Measurements from ENCODE around the gene C20orf144. TPM values are rescaled to one million over a fixed set of nuclear protein-coding genes. Genes with fewer than 3 reads are reported as not detected.

Gene C20orf144
- total RNA-seq, 2 experiments from 2014 or later = 0.30 to 0.33 TPM

DNA sequence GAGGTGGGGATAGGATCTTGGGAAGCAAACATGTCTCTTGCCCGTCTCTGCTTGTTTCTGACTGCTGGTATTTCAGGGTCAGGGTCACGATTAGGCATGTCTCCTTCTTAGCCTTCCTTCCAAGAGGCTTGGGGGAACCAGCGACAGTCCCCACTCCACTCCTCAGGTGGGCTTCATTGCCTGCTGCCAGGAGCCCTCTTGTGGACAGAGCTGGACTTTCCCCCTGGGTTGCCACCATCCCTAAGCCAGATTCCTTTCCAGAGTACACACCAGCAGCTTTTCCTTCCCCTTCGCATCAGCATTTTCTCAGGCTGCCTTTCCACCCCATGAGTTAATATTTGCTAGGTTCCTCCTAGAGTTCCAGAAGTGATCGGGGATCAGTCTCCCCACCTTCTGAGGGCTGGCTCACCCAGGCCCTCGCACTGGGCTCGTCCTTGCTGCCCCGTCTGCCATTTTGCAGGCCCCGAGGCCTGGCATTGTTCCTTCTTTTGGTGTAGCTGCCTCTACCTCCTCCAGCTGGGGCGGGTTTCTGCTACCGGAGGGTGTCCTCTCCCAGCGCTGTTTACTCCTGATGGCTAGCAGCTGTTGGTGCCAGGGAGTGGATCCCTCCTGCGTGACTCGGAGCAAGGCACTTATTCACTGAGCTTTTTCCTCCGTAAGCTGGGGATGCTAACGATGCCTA, 8.8 kb upstream of the C20orf144 start:
- CTCF ChIA-PET = interaction anchor here (0.9 to 1.3 kb wide), 10 partner anchors 9 to 209 kb away, joined by 3 to 7 read pairs (median 4); no protein-coding TSS in a partner anchor

DNA sequence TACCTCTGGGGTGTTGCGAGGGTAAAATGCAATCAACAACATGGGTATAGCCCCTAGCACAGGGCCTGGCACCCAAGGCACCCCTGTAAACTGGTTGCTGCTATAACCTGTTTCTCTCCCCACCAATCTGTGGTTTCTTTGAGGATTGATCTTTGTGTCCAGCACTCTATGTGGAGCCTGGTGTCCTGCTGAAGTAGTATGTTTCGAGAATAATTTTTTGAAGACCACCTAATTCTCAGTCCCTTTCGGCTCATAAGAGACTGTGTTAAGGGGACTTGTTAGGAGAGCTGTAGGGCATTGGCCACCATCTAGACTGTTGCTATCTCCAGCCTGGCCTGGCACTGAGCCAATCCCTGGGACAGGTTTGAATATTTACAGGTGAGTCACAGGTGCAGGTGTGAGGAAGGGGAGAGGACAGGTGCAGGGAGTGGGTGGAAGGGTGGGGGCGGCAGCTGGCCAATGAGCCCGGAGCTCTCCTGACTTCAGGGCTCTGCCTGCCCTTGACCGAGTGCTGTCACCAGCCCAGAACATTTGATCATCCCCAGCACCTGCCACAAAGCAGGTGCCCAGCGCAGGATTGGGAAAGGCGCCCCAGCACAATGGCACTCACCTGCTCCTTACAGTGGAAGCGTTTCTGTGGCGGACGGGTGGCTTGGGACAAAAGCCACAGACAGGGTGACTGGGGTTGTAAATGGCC, 8.1 kb upstream of the C20orf144 start:
- DNase-seq = no peak

More for the DNA sequence above, 8.8 kb upstream of the C20orf144 start:
- no peaks in the 10 kb centered on the region for H3K36me3 Mint-ChIP-seq (ENCODE audit: low read depth)
- no peak overlapping the region for H3K4me3 Mint-ChIP-seq
- H3K27me3 Mint-ChIP-seq = no peaks in the 10 kb centered on the region
- no peak overlapping the region for H3K27ac Mint-ChIP-seq
- H3K9me3 Mint-ChIP-seq = no peaks in the 10 kb centered on the region
- POLR2A ChIA-PET = interaction anchor here (4.0 to 4.7 kb wide), 2 partner anchors 10 to 14 kb away, joined by 15 to 43 read pairs; partner anchors contain the start of gene ACTL10
- peak; percentile 44 for DNase-seq
- peaks cover 44% of the 10 kb centered on the region for H3K4me1 Mint-ChIP-seq

DNA sequence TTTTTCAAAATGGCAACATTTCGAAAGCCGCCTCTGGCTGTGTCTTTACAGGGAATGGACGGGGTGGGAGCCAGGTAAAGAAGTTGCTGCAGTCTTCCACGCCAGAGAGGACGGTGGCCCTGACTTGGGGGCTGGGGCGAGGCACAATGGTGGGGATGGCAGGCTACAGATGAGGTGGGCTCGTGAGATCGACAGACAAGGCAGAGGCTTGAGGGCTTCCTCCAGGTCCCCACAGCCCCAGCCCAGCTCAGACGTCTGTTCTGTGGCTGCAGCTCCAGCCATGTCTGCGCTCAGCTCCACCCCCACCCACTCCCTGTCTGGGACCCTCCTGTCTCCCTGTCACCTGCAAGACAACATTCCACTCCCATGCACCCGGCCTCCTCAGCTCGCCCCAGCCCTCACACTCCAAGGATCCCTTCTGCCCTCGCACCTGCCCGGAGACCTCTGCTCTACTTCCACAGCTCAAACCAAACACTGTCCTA, 7.4 kb upstream of the C20orf144 start:
- H3K27me3 Mint-ChIP-seq = no peaks in the 10 kb centered on the region
- no peak for DNase-seq
- ChIA-PET POLR2A (interaction anchor here (0.7 to 4.7 kb wide), 3 partner anchors 9 to 210 kb away, joined by 3 to 43 read pairs (median 15); partner anchors contain the start of gene ACTL10), CTCF (interaction anchor here (1.5 kb wide), 1 partner anchor 13 kb away, joined by 5 read pairs; no protein-coding TSS in a partner anchor)
- no peak overlapping the region for H3K4me3 Mint-ChIP-seq
- peaks cover 34% of the 10 kb centered on the region for H3K4me1 Mint-ChIP-seq
- H3K36me3 Mint-ChIP-seq (ENCODE audit: low read depth) = peaks cover 4% of the 10 kb centered on the region
- H3K9me3 Mint-ChIP-seq = no peaks in the 10 kb centered on the region
- H3K27ac Mint-ChIP-seq = no peak overlapping the region

More for the DNA sequence above, 8.1 kb upstream of the C20orf144 start:
- no peaks in the 10 kb centered on the region for H3K9me3 Mint-ChIP-seq
- H3K4me3 Mint-ChIP-seq = no peak overlapping the region
- H3K36me3 Mint-ChIP-seq (ENCODE audit: low read depth) = peaks cover 3% of the 10 kb centered on the region
- H3K27me3 Mint-ChIP-seq = no peaks in the 10 kb centered on the region
- ChIA-PET CTCF (interaction anchor here (0.9 to 1.3 kb wide), 9 partner anchors 9 to 209 kb away, joined by 3 to 7 read pairs (median 3); no protein-coding TSS in a partner anchor), POLR2A (interaction anchor here (0.7 to 4.7 kb wide), 3 partner anchors 10 to 209 kb away, joined by 3 to 43 read pairs (median 15); partner anchors contain the start of gene ACTL10)
- H3K4me1 Mint-ChIP-seq = peaks cover 39% of the 10 kb centered on the region
- H3K27ac Mint-ChIP-seq = no peak overlapping the region

DNA sequence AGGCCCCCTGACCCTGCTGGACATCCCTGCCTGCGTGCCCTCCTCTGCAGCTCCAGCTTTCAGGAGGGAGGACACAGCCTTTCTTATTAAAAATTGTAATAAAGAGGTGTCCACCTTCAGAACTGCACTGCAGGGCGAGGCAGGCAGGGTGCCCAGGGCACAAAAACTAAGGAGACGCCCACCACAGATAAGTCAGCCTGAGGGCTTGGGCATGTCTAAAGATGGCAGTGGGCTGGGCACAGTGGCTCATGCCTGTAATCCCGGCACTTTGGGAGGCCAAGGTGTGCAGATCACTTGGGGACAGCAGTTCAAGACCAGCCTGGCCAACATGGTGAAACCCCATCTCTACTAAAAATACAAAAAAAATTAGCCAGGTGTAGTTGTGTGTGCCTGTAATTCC, 7.0 kb upstream of the C20orf144 start:
- POLR2A ChIA-PET = interaction anchor here (0.7 to 4.7 kb wide), 3 partner anchors 9 to 210 kb away, joined by 3 to 43 read pairs (median 15); partner anchors contain the start of gene ACTL10

GRCh38 chr20:33656010-33656782, 5.9 kb upstream of the C20orf144 start:
- POLR2A ChIA-PET = interaction anchor here (0.8 to 1.2 kb wide), 2 partner anchors 9 kb away, joined by 3 read pairs; no protein-coding TSS in a partner anchor
- no peak overlapping the region for H3K4me3 Mint-ChIP-seq

More for the DNA sequence above, 7.0 kb upstream of the C20orf144 start:
- no peak for DNase-seq
- Mint-ChIP-seq H3K4me1 (peaks cover 32% of the 10 kb centered on the region), H3K36me3 (ENCODE audit: low read depth) (peaks cover 4% of the 10 kb centered on the region), H3K27me3 (no peaks in the 10 kb centered on the region), H3K27ac (no peak overlapping the region), H3K4me3 (no peak overlapping the region), H3K9me3 (no peaks in the 10 kb centered on the region)
- CTCF ChIA-PET = interaction anchor here (1.5 kb wide), 1 partner anchor 13 kb away, joined by 5 read pairs; no protein-coding TSS in a partner anchor

GRCh38 chr20:33656783-33657703, 5.1 kb upstream of the C20orf144 start:
- Mint-ChIP-seq H3K4me3 (no peak overlapping the region), H3K9me3 (no peaks in the 10 kb centered on the region), H3K27me3 (no peaks in the 10 kb centered on the region), H3K36me3 (ENCODE audit: low read depth) (peaks cover 4% of the 10 kb centered on the region), H3K4me1 (peaks cover 20% of the 10 kb centered on the region), H3K27ac (no peak overlapping the region)
- ChIA-PET CTCF (no interaction called here), POLR2A (interaction anchor here (0.9 to 1.2 kb wide), 3 partner anchors 10 to 22 kb away, joined by 3 to 4 read pairs (median 3); no protein-coding TSS in a partner anchor)
- no peak for DNase-seq

More at GRCh38 chr20:33656010-33656782, 5.9 kb upstream of the C20orf144 start:
- Mint-ChIP-seq H3K27me3 (no peaks in the 10 kb centered on the region), H3K36me3 (ENCODE audit: low read depth) (peaks cover 4% of the 10 kb centered on the region), H3K9me3 (no peaks in the 10 kb centered on the region), H3K27ac (no peak overlapping the region), H3K4me1 (peaks cover 25% of the 10 kb centered on the region)
- DNase-seq = no peak
- CTCF ChIA-PET = interaction anchor here (1.5 kb wide), 1 partner anchor 12 kb away, joined by 5 read pairs; no protein-coding TSS in a partner anchor

DNA sequence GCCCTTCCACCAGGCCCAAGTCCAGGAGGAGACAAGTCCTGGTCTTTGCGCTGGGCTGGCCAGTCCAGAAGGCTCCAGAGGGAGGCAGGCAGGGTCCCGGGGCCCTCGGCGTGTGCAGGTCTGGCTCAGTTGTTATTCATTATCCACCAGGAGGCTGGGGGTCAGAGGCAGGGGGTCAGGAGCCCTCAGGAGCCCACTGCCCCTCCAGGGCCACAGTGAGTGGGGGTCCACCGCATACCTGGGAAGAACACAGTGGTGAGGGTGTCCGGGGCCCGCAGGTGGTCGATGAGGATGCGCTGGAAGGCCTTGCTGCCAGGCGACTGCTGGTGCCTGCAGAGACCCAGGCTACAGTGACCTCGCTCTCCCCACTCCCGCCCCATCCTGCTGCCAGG, 4.4 kb upstream of the C20orf144 start:
- ChIA-PET CTCF (no interaction called here), POLR2A (interaction anchor here (0.9 to 1.0 kb wide), 2 partner anchors 10 to 22 kb away, joined by 3 to 4 read pairs; no protein-coding TSS in a partner anchor)
- H3K27me3 Mint-ChIP-seq = no peaks in the 10 kb centered on the region

DNA sequence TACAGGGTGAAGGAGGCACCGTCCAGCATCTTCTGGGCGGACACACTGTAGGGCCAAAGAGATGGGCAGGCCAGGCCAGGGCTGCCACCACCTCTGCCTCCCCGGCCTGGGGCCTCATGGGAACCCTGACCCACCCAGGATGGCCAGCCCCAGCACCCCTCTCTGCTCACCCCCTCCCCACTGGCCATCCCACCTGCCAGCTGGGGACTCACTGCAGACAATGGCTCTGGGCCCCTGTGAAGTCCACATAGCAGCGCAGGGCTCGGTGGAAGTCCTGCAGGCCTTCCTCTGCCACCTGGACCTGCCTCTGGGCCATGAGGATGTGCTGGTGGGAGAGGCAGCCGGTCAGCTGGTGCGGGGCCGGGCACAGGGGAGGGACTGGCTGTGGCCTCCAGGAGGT, 3.6 kb upstream of the C20orf144 start:
- peaks cover 4% of the 10 kb centered on the region for H3K36me3 Mint-ChIP-seq (ENCODE audit: low read depth)
- H3K27ac Mint-ChIP-seq = no peak overlapping the region
- DNase-seq = no peak
- peaks cover 15% of the 10 kb centered on the region for H3K4me1 Mint-ChIP-seq
- CTCF ChIA-PET = no interaction called here
- no peak overlapping the region for H3K4me3 Mint-ChIP-seq
- H3K27me3 Mint-ChIP-seq = no peaks in the 10 kb centered on the region
- POLR2A ChIA-PET = no interaction called here
- H3K9me3 Mint-ChIP-seq = no peaks in the 10 kb centered on the region

More for the DNA sequence above, 4.4 kb upstream of the C20orf144 start:
- no peak for DNase-seq
- peaks cover 19% of the 10 kb centered on the region for H3K4me1 Mint-ChIP-seq
- peaks cover 4% of the 10 kb centered on the region for H3K36me3 Mint-ChIP-seq (ENCODE audit: low read depth)
- no peak overlapping the region for H3K27ac Mint-ChIP-seq
- H3K9me3 Mint-ChIP-seq = no peaks in the 10 kb centered on the region
- H3K4me3 Mint-ChIP-seq = no peak overlapping the region

- no peak for DNase-seq
- POLR2A ChIA-PET = no interaction called here
- H3K4me1 Mint-ChIP-seq = peaks cover 14% of the 10 kb centered on the region
- CTCF ChIA-PET = no interaction called here
- H3K4me3 Mint-ChIP-seq = no peak overlapping the region
- peaks cover 4% of the 10 kb centered on the region for H3K36me3 Mint-ChIP-seq (ENCODE audit: low read depth)
- no peaks in the 10 kb centered on the region for H3K27me3 Mint-ChIP-seq
- H3K9me3 Mint-ChIP-seq = no peaks in the 10 kb centered on the region
- H3K27ac Mint-ChIP-seq = no peak overlapping the region
These were observed 3.2 kb upstream of the C20orf144 start for GRCh38 chr20:33658929-33659328.

DNA sequence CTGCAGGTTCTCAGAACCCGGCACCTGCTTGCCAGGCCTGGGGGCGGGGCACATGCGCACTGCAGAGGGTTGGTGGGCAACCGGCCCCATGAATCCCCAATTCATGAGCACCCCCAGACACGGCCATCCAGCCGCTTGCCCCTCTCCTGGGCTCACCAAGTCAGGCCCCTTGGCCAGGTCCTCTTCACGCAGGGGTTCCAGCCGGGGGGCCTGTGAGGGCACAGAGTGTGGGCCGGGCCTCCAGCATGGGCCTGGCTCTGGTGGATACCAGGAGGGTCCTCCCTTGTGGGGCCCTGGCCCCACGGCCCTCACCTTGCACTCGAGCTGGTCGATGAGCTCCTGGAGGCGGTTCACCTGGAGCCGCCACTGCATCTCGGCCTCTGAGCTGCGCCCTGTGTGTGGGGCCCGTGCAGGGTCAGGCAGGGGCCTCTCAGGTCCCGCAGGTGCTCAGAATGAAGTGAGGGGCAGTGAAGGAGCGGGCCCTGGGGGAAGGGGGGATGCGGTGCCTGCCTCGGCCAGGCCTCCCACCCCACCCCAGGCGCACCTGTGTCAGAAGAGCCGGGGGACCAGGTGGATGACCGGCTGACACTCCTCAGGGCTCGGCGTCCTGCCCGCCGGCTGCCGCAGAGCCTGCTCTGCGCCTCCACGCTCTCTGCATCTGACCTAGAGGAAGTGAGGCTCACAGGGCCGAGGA, 2.6 kb upstream of the C20orf144 start:
- no peak for DNase-seq
- H3K4me1 Mint-ChIP-seq = peaks cover 20% of the 10 kb centered on the region
- no peak overlapping the region for H3K4me3 Mint-ChIP-seq
- no peak overlapping the region for H3K27ac Mint-ChIP-seq
- CTCF ChIA-PET = no interaction called here
- peaks cover 4% of the 10 kb centered on the region for H3K36me3 Mint-ChIP-seq (ENCODE audit: low read depth)
- no peaks in the 10 kb centered on the region for H3K9me3 Mint-ChIP-seq
- no peaks in the 10 kb centered on the region for H3K27me3 Mint-ChIP-seq
- POLR2A ChIA-PET = no interaction called here

- Mint-ChIP-seq H3K27me3 (no peaks in the 10 kb centered on the region), H3K27ac (no peak overlapping the region), H3K4me3 (no peak overlapping the region), H3K4me1 (peaks cover 26% of the 10 kb centered on the region), H3K9me3 (no peaks in the 10 kb centered on the region), H3K36me3 (ENCODE audit: low read depth) (peaks cover 7% of the 10 kb centered on the region)
- no peak for DNase-seq
- POLR2A ChIA-PET = interaction anchor here (1.2 to 16.8 kb wide), 3 partner anchors 8 to 73 kb away, joined by 3 to 312 read pairs (median 7); no protein-coding TSS in a partner anchor
- CTCF ChIA-PET = no interaction called here
These were observed 2.0 kb upstream of the C20orf144 start for GRCh38 chr20:33660035-33660684.

Measured in activated CD4-positive, alpha-beta memory T cell treated with anti-CD3 and anti-CD28 coated beads, Interleukin-2, amount 10 ng/mL, durations not matched to agents 7 days and 5 days (primary cell).